ENCODE measurements around the gene CANX.

The CANX gene

DNA sequence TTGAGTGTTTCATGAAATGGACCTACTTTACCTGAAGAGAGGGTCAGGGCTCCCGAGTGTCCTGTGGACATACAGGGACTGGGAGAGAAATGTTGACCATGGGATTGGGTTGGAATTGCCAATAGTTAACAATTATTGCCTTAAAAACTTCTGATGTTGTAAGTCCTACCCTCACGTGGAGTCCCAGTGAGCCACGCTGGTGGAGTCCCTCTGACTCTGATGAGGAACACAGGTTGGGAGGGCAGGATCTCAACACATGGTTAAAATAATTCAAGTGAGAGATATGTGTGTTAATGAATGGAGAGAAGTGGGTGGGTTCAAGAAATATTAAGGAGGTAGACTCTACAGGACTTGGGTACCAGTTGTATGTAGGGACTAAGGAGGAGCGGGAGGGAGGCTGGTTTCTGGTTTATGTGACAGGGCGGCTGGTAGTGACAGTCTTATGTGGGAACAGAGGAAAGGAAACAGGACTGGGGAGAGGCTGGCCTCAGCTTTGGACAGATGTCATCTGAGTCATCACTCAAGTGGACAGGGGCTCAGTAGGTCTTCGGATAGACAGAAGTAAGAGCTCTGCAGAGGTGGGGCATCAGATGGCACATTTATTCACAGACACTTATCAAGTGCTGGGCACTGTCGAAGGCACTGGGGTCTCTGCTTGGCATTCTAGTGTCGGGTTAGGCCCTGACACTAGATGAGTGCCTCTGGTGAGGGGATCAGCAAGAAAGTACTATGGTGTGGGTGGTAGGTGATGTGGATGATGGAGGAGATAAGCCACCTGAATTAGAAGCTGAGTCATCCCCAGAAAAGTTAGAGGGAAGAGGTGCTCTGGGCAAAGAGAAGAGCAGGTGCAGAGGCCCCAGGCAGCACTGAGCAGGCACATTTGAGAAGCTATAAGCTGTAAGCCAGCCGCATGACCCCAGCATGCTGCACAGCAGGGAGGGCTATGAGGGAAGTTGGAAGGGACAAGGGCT lies 61.1 kb downstream of the CANX start:
- no peak for DNase-seq

DNA sequence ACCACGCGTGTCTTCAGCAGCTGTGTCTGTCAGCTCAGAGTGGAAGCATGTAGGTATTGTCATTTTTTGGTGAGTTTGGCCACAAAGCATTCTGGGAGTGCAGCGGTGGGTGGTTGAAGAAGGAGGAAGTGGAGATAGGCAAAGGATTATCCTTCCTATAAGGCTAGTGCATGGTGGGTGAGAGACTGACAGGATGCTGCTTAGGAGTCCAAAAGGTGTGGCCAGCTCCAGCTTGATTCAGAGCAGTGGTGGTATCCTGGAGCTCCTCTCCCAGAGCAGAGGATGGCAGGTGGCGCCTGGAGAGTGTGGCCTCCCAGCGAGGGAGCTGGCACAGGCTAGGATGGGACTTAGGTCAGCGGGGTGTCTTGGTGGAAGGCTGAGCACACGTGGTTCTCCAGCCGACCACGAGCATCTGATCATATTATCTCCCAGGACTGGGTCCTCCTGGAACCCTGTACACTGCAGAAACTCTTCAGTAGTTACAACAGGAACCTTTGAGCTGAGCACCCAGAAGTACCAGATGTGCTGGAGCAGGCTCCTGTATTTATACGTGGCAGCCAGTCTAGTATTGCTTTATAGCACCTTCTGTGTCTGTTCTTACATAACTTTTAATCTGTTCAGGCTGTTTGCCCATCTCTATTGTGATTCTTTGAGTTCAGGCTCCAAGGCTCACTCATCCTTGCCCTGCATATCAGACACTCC lies 63.5 kb downstream of the CANX start:
- DNase-seq, result peak; percentile 81

DNA sequence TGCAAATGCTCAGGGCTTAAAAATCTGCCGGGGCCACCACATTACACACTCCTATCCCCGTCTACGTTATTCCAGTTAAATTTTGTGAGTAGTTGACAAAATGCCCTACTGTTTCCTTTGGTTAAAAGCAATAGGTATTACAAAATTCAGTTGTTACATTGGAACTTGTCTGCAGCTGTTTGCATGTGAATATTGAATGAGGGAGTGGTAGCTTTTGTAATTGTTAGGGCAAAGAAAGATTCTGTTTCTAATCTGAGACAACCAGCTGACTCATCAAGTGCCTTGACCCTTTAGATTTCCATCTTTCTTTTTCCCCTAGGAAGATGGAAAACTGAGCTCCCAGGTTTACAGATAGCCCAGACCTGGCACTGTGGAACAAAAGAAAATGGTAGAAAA lies 64.0 kb downstream of the CANX start:
- DNase-seq, result no peak

DNA sequence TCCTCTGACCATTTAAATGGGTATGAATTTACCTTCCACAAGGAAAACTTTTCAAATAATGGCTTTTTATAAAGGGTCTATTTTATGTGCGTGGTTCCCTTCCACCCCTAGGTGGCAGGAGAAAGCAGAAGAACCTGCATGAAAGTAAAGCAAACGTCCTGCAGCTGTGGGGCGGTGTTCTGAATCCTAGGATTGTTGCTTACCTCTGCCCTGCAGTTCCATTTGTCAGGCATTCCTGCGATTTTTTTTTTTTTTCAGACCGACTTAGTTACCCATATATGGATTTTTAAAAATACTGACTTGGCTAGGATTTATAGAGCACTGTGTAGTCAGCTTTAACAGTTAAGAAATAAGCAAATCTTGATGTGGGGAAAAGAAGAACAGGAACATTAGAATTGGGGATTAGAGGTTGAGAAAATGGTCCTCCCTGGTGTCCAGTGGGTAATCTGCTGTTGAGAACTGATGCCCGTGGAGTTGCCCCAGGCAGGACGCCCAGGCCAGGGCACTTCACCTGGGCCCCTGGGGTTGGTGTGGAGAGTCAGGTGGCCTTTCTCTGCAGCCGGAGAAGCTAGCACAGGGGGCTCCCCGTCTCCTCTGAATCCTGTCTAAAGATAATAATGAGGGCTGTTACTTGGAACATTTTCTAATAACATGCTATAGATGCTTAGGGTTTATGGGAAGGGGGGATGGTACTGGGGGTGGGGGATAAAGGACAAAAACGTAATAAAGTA lies 64.6 kb downstream of the CANX start:
- DNase-seq, result peak; percentile 88

DNA sequence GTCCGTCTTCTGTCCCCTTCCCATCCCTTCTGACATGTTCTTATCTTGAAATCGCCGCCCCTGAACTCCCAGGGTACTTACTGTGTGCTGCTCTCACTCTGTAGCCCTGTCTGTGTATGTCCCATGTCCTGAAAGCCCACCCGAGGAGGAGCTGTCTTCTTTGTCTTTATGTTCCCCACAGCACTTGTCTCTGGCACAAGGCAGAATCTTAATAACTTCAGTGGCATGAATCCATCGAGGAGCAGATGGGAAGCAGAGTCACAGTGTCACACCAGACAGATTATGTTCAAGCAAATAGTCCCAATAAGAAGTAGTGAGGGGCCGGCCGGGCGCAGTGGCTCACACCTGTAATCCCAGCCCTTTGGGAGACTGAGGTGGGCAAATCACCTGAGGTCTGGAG lies 65.3 kb downstream of the CANX start:
- no peak for DNase-seq

DNA sequence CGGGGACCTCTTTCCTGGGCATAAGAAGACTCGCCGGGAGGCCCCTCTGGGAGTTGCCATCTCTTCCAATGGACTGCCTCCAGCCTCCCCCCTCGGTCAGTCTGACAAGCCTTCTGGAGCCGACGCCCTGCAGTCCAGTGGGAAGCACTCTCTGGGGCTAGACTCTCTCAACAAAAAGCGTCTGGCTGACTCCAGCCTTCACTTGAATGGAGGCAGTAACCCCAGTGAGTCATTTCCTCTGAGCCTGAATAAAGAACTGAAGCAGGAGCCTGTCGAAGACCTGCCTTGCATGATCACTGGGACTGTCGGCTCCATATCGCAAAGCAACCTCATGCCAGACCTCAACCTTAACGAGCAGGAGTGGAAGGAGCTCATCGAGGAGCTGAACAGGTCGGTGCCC lies 66.6 kb downstream of the CANX start:
- DNase-seq, result peak; percentile 24

DNA sequence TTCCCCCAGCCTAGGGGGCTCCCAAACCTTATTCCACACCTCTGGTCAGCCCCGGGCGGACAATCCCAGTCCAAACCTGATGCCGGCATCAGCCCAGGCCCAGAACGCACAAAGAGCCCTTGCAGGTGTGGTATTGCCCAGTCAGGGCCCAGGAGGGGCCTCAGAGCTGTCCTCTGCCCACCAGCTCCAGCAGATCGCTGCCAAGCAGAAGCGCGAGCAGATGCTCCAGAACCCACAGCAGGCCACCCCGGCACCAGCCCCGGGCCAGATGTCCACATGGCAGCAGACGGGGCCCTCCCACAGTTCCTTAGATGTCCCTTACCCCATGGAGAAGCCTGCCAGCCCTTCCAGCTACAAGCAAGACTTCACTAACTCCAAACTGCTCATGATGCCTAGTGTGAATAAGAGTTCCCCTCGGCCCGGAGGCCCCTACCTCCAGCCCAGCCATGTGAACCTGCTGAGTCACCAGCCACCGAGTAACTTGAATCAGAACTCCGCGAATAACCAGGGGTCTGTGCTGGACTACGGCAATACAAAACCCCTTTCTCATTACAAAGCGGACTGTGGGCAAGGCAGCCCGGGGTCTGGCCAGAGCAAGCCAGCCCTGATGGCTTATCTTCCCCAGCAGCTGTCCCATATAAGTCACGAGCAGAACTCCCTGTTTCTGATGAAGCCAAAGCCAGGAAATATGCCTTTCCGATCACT lies 67.4 kb downstream of the CANX start:
- DNase-seq, result peak; percentile 86

DNA sequence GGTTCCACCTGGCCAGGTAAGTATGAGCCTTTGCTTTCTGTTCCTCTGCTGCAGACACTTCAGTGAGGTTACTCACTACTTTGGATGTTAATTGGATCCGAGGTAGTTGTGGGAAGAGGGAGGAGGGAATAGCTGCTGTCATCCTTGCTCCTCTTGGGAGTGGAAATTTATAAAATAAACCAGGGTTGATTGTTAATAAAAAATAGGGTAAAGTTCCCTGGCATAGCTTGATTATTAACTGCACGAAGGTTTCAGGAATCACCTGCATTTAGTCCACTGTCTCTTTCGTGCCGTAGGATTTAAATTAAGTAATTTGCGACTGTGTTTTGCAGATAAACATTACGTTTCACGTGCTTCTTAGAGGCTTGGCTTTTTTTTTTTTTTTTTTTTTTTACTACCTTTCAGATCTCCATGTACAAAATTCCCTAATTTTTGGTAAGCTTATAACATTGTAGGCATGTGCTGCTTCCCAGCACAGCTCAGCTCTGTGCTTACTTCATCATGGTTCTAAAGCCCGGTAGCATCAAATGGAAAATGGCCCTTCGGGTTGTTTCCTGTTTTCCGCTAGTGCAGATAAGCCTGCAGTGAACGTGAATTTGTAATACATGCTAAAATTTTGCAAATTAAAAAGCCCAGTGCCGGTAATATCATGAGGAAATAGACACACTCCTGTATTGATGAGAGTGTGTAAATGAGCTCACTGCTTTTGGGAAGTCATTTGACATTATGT lies 68.1 kb downstream of the CANX start:
- DNase-seq, result peak; percentile 48

DNA sequence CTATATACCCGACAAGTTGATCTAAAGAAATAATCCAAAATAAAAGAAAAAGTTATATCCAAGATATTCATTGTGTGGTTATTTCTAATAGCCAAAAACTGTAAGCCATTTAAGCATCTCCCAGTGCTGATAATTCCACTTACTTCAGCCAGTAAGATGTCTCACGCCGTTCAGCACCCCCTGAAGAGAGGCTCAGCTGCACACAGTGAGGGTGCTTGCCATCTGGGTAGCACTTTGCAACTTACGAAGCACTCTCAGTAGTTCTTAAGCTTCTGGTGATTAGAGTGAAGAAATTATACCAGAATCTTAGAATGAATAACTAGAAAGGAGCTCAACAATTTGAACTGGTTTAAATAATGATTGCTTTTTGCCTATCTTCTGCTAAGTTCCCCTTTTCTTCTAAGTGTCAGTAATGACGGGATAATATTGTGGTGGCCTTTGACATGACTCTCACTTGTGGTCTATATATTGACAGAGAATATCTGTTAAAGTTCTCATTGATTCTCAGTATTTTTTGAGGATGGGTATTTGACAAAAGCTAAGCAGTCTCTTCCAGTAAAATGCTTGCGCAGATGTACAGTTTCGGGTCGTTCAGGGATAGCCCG lies 68.8 kb downstream of the CANX start:
- peak; percentile 59 for DNase-seq

DNA sequence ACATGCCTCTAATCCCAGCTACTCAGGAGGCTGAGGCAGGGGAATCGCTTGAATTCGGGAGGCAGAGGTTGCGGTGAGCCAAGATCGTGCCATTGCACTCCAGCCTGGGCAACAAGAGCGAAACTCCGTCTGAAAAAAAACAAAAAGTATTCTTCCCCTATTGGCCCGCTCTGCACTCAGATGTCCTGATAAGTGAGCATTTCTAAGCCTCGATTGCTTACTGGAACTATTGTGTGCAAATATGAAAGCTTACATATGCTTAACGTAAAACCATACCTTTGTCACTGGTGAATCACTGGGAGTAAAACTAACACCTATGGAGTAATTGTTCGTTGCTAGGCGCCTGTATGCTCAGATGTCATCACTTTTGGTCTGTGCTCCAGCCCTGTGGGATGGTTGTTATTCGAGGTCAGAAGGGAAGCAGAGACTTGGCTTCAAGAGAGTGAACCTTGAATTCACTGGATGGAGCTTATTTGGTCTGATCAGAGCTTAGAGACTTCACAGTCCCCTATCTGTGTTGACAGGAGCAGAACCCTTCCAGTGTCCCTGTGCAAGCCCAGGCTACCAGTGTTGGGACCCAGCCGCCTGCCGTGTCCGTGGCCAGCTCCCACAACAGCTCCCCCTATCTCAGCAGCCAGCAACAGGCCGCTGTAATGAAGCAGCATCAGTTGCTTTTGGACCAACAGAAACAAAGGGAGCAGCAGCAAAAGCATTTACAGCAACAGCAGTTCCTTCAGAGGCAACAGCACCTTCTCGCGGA lies 69.7 kb downstream of the CANX start:
- no peak for DNase-seq

DNA sequence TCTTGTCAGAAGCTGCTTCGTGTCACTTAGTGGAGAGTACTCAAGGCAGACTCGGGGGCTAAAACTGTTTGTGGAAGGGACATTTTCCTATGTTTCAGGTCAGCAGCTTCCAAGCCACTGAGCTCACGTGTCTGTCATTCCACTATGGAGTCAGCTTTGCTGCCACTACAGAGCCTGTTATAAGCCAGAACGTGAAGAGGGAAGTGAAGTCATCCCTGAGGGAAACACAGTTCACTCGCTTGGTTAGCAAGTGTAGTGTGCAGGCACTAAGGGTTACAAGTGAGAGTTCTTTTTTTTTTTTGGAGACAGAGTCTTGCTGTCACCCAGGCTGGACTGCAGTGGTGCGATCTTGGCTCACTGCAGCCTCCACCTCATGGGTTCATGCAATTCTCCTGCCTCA lies 70.5 kb downstream of the CANX start:
- no peak for DNase-seq

DNA sequence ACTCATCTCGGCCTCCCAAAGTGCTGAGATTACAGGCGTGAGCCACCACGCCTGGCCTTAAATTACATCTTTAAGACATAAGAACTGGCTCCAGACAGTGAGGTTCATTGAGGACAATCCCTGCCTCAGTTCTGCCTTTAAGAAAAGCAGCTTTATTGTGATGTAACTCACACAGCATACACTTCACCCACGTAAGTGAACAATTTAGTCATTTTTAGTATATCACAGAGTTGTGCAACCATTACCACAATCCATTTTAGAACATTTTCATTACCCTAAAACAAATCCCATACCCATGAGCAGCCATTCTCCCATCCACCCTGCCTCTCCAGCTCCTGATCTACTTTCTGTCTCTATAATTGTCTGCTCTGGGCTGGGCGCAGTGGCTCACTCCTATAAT lies 71.0 kb downstream of the CANX start:
- no peak for DNase-seq

DNA sequence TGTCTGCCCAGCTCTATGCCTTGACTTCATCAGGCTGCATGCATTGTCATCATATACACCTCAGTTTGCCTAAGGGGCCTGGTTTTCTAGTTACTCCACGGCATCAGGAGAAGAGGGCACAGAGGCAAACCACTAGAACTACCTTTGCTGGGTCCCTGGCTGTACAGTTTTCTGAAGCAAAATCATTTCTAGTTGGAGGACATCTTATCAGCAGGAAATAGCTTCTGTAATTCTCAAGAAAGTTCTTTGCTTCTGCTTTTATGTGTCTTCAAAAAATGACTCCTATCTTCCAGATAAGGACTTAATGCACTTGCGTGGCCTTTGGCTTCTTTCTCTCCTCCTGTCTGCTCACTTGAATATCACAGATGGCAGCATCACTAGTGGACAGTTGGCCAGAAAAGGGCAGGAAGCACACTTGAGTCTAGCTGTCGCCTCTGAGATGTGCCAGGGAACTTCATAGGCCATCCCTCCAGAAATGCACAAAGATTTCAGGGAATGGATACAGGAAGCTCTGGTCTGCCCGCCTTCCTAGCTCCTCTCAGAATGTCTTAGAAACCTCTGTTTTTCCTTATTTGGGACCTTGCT lies 72.6 kb downstream of the CANX start:
- peak; percentile 78 for DNase-seq

DNA sequence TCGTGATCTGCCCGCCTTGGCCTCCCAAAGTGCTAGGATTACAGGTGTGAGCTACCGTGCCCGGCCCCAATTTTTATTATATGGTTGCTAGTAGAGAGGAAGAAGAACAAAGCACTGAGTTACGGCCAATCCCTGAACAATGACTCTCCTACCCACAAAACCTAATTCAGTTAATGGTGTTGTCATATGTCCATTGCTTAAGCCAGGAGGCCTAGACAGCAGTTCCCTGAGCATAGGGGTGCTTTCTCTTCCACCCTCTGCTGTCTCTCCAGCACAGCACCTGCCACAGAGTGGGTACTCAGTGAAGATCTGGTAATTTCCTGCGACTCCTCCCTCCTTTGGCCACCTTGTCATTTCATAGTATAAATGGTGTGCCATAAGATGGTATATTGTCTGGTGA lies 73.6 kb downstream of the CANX start:
- peak; percentile 44 for DNase-seq

DNA sequence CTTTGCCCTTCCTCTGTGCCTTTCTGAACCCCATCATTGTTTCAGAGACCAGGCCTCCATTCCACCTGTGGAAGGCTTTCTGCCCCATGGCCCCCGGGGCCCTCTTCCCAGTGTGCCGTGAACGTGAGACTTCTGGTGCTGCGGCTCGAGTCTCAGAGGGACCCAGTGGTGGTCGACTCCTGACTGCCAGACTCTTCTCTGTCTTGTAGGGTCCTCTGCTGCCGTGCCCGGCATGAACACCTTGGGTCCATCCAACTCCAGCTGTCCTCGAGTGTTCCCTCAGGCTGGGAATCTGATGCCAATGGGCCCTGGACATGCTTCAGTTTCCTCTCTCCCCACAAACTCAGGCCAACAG lies 74.9 kb downstream of the CANX start:
- no peak for DNase-seq

DNA sequence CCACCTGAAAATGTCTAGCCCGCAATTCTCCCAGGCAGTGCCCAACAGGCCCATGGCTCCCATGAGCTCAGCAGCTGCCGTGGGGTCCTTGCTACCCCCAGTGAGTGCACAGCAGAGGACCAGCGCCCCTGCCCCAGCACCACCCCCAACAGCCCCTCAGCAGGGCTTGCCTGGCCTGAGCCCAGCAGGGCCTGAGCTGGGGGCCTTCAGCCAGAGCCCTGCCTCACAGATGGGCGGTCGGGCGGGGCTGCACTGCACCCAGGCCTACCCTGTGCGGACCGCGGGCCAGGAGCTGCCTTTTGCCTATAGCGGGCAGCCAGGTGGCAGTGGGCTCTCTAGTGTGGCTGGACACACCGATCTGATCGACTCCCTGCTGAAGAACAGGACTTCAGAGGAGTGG lies 75.7 kb downstream of the CANX start:
- DNase-seq, result no peak

DNA sequence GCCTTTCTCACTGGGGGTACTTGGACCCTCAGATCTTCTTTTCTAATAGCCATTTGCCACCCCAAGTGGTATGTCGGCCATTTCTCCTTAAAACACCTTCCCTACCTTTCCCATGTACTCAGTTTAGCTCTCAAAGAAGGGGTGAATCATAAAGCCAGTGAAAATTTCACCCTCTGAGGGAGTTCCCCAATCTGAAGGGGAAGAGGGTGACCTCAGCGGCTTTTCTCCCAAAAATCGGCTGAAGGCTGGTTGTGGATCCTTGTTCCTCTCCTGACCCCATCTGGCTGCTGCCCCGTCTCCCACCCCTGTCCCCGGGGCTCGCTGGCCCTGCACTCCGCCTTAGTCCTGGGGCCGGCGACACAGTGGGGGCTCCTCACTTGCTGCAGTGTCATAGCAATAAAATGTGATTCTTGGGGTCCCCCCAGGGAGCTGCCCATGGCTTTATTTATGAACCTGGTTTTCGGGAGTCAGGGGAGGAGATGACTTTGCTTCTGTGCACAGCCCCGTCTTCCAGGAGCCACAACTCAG lies 77.7 kb downstream of the CANX start:
- DNase-seq, result no peak

DNA sequence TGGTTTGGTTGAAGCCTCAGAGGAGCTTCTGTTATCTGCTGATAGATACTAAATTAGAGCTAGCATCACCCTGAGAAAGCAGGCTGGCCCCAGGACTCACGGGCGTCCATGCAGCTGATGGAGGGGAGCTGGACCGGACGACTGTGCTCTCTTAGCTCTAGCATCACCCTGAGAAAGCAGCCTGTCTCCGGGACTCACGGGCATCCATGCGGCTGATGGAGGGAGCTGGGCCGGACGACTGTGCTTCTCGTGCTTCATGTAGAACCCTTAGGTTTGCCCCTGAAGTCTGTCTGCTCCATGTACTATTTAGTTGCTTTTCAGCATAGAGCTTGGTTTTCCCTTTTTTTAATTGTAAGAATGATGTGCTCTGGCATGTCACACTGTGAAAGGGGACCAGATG lies 78.7 kb downstream of the CANX start:
- DNase-seq, result no peak

DNA sequence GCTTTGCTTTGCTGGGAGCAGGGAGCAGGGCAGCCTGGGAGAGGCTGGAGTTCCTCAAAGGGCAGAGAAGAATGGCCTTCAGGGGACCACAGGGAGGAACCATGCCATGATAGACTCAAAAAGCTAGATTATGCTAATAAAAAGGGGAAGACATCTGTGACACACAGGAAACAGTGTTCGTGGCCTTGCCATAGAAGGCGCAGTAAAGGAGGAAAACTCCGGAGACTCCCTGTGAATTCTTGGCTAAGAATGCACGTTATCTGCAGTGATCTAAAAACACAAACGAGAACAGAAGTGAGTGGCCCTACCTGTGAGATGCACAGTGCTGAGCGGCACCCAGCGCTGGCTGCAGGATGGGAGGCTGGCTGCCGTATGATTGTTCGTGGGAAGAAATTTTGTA lies 79.1 kb downstream of the CANX start:
- no peak for DNase-seq

DNA sequence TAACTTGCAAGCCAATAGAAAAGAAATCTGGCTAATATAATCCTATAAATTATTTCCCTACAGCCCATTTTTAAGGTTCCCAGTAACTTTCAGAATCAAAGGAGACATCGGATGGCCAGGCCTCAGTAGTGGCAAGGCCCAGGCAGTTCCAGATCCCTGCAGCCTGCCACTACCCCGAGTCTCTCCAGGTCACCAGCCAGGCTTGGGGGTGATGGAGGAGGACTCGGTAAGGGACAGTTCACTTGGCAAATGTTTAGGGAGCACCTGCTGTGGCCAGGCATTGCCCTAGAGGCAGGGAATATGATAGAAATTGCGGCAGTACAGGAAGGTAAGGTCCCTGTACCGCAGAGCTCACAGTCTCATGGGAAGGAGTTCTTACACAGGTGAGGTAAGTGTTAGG lies 79.8 kb downstream of the CANX start:
- DNase-seq, result no peak

Measured in OCI-M1 (cell line).